NCI-H82 (cell line): ENCODE results near the gene ITGA4.

Experiments
- DNase-seq: peaks from one replicate; lab custom pipeline; 2025; lab: John Stamatoyannopoulos, UW

The ITGA4 gene

DNA sequence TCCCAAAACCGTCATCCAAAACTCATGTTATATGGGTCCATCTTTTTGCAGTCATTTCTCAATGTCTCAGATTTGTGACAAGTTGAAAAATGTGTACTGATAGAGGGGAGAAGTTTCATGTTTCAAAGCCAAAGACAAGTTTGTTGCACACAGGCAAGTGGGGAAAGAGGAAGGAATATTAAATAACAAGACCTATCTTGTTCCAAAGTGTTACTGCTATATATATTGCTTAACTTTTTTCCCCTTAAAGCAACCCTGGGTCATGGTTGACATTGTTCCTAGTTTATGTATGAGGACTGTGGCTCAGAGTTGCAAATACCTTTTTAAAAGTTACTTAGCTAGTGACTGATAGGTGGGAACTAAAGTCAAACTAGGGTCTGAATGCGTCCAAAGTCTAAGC lies 1.7 kb downstream of the ITGA4 start:
- DNase-seq = no peak

DNA sequence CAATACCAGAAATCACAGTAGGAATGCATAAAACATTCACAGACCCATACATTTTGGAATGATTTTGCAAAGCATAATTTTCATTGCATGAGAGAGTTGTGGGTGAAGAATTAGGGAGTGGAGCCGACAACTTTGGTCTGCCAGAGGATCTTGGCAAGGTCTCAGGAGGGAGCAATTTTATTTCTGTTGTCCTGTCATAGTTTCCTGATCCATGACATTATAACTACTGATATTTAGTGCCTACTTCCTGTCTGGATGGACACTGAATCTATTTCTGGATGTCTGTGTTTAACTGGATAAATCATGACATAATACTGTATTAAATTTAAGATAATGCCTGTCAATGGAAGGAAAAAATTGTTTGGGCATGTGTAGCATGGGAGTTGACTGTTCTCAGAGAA lies 2.4 kb downstream of the ITGA4 start:
- no peak for DNase-seq

DNA sequence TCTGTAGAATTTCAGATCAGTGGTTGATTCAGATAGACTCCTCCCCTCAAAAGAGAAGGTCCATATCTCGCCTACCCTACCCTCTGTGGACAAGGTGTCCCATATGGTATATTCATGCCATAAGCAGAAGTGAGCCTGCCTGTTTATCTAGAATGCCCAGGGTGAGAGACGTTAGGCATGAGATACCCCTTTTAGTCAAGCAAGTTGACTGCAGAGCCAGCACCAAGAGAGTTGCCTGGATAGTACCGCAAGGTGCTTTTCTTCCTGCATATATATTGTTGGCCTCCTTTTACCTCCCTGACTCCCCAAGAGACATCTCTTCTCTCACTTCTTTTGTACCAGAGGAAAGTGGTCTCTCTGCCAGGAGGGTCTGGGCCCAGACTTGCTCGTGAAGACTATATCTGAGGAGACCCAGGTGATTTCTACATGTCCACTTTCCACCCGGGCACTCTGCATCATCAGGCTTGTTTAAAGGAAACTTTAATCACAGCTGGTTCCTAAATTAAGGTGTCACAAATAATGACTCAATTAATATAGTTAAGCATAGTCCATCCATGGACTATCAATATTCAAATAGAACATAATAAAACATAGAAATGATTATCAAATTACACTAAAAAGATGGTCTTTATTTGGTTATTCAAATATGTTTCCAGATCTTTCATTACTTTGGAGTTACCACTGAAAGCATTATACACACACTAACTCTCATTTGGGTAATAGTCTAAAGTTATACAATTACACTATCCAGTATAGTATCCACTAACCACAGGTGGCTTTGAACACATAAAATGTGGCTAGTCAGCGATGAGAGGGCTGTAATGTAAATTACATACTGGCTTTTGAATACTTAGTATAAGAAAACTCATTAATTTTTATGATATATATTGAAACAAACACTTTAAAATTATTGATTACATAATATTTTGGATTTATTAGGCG lies 4.1 kb downstream of the ITGA4 start:
- no peak for DNase-seq

DNA sequence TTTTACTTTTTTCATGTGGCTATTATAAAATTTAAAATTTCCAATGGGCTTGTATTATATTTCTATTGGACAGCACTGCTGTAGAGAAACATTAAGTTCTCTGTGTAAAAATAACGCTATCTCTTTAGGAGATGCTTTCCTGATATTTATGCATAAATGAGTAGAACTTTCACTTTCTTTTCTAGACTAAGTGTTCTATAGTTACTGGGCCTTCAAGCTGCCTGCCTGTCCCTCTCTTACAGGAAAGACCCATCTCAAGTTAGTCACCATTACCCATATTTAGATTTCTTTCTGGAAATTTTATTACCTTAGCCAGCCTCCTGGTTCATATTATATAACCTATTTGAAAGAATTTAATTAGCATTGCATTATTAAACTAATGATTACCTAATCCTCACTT lies 4.8 kb downstream of the ITGA4 start:
- no peak for DNase-seq

DNA sequence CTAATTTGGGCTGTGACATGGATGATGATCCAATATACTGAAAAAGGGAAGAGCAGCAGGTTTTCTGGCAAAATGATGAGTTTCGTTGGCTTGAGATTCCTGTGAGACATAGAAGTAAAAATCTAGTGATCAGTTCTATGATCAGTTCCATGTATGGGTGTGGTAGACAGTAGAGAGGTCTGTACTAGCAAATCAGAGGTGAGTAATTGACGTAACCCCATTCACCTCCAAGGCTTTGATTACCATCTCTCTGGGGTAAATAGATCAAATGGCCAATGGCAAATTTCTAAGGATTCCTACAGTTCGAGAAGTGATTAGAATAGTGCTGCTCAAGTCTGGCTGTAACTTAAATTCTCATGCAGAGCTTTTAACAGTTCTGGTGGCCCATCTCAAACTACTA lies 6.4 kb downstream of the ITGA4 start:
- DNase-seq = no peak

DNA sequence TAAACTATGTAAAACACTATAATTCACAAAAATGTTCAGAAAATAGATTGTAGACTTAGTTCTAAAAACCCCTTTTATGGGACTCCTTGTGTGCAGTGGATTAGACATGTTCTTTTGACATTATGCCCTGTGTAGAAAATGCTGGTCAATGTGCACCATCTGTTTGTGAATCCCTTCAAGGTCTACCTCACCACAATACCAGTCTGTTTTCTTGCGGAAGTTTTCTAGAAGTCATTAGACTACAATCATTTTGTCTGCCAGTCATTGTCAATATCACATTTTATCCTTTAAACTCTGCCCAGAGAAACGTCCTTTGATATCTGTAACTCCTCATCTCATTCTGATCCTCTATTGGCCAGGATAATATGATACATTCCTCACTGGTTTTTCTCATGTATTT lies 7.8 kb downstream of the ITGA4 start:
- DNase-seq = peak; percentile 16

DNA sequence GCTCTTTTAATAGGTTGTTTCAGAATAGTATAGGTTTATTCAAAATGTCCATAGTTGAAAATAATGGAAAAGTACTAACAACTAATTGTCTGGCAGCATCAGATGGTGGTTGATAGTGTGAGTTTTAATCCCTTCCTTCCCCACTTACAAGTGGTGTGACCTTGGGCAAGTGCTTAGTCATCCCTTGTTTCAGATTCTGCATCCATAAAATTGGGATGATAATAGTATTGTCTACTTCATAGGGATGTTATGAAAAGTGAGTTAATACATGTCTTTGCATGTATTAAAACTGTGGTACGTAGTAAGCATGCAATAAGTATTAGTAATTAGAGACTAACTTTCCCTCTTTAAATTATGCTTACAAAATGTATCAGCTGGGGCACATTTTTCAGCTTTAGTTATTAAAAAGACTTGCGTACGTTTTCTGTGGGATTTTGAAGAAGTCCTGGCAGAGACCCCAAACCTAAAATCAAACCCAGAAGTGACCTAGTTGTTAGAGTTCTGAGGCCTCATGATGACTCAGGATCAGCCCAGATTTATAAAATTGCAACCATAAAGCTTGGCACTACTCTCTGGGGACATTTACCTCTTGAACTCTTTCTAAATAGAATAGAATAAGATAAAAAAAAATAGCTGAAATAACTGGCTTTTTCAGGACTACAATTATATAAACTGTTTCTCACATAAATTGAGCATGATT lies 8.6 kb downstream of the ITGA4 start:
- peak; percentile 9 for DNase-seq

DNA sequence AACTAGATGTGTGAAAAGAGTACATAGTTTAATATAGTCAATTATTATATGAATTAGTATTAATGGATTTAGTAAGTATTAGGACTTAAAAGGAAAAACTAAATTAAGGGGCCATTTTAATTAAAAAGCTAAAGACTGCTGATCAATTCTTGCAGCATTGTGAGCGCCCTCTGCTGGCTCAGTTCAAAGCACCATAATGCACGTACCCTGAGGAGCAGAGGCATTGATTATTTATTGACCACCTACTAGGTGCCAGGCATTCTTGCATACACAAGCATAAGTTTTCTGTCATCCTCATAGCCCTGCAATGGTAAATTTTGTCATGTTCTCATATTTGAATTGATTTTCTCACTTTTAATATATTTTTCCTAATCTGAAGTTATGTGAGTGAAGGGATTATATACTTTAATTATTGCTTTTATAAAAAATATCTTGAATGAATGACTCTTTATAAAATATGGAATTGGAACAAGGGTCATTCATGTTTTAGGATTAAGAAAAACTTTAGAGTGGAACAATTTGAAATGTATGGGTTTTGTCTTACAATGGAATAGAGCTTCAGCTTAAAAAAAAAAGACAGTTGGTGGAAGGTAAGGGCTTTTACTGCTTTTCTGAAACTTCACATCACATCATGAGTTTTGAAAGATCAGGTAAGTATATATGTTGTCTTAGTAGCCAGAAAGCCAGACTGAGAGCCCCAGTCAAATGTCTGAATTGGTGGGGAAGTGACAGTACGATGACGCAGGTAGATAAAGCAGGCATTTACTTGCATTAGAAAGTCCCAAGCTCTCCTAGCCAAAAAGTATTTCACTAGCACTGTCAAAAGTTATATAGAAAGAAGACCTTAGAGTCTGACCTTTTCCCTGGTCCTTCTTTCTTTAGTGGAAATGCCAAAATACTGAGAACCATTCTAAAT lies 9.7 kb downstream of the ITGA4 start:
- peak; percentile 82 for DNase-seq

DNA sequence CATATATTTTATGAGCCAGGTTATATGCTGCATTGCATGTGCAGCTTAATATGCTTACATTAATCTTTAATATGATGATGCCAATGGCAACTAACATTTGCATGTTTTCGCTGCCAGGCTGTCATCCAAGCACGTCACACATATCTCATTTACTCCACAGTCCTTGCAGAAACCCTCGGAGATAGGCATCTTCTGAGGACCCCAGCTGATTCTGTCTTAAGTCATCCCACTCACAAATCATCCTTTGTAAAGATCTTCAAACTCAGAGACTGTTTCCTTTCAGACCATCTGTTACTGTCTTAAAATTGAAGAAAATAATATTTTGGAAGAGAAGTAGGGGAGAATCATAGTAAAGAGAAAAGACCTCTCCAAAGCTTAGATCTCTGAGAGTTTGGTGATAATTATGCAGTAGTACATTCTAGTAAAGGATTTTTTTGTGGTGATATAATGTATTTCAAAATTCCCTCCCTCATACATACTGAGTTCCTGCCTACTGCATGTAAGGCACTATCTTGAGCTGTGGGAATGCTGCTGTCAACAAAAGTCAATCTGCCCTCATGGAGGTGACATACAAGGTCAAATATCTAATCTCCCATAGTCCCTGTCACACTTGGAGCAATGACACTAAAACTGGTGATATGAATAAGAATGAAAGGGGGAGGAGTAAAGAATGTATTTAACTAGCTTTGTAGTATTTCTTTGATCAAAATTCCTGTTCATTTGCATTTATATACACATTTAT lies 11.0 kb downstream of the ITGA4 start:
- no peak for DNase-seq

DNA sequence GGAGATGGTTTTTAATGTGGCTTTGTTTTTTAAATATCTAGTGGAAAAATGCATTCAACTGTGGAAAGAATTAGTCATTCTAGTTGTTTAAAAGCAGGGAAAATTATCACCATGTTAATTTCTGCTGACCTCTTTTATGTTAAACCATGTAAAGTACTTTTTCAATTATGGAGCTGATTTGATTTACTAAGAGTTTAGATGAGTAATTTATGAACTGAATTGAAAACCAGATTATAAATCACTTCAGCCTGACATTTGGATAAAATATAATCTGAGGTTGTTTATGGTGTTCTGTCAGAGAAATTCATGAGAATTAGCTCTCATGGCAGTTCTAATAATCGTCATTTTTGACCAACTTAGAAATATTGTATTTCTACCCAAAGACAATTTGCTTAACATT lies 11.6 kb downstream of the ITGA4 start:
- DNase-seq = no peak

DNA sequence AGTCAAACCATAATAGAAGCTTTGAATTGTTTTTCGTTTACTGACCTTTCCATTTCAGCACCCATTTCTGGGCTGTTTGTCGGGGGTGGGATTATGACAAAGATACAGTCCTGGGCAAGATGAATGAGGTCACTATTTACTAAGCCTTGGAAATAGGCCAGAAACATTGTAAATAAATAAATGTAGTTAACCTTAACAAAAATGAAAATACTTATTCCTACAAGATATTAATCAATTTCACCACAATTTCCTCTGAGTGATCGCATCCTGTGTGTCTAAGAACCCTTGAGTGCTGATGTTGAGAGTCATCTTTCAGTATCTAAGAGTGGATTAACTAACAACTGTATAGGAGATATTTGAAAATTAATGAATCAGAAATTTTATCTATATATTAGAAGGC lies 14.0 kb downstream of the ITGA4 start:
- DNase-seq = no peak

DNA sequence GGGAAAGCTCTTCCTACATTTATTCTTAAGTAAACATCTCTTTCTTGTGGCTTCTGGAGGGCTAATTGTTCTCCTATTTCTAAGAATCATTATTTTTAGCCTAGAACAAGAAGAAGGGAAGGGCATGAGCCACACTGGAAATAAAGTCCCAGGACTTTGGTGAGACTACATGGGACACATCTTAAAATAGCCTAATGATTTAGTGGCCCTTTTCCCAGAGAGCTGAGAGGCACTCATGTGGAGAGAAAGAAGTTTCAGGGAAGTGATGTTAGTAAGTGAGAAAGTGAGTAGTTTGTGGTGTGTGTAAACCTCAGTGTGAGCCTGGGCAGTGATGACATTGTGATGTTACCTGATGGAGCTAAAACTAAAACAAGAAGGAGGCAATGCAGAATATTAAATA lies 14.6 kb downstream of the ITGA4 start:
- no peak for DNase-seq

DNA sequence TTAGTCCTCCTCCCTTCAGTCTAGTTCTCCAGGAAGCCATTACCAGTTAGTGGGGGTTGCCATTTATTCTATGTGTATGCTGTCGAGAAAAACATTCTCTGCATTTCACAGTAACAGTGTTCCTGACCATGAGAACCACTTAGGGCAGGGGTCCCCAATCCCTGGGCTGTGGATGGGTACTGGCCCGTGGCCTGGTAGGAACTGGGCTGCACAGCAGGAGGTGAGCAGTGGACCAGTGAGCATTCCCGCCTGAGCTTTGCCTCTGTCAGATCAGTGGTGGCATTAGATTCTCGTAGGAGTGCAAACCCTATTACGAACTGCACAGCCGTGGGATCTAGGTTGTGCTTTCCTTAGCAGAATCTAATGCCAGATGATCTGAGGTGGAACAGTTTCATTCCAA lies 15.8 kb downstream of the ITGA4 start:
- DNase-seq = no peak

DNA sequence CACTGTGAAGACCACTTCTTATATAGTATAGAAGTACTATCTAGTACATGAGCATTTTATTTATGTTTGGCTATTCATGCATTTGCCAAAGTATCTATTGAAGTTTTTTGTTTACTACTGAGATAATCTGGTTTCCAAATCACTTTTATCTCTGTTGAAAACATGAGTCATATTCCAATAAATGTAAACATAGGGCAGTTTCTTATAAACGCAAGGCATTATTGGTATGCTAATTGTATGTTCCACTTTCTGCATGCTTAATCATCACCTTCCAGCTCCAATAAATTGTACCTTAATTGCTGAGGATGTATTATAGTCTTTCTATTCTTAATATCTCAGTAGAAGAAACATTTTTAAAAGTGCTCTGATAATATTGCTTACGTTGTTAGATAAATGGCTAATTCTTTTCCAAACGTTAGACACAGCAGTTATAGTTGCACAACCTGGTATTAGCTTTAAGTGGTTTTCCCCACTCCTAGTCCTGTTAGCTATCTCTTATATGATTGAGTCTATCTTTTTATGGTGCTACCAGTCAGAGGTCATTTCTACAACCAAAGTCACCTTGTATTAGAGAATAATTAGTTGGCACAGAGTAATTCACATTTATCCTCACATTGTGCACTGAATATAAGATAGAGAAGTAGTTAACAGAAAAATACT lies 17.2 kb downstream of the ITGA4 start:
- DNase-seq = no peak

DNA sequence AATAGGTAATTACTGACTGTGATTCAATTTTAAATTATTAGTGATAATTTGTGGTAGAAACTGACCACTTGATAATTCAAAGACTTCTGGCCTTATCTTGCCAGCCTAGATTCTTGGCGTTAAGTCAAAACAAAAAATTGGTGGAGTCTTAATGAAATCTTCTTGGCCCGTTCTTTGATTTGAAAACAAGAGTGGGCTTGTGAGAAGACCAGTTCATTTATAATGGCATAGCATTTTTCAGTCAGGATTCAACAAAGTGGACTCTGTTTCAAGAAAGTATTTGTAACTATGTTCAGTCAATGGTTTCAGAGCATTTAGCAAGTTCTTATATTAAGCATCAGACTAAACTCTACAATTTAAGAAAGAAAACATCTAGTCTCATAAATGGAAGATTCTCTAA lies 26.0 kb downstream of the ITGA4 start:
- no peak for DNase-seq

DNA sequence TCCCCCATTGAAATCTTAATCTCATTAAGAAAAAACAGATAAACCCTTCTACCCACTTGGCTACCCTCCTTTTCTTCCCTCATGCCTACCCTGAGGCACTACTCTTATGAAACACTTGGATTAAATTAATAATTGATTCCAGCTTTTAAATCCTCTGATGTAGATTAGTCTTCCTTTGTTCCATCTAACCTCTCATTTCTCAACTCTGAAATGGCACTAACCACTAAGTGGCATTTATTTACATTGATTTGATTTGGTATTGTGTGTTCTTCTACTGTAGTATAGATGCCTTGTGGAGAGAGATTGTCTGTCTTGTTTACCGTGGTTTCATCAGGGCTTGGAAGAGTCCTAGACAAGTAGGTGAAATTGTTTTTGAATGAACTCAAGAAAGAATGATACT lies 26.7 kb downstream of the ITGA4 start:
- no peak for DNase-seq

DNA sequence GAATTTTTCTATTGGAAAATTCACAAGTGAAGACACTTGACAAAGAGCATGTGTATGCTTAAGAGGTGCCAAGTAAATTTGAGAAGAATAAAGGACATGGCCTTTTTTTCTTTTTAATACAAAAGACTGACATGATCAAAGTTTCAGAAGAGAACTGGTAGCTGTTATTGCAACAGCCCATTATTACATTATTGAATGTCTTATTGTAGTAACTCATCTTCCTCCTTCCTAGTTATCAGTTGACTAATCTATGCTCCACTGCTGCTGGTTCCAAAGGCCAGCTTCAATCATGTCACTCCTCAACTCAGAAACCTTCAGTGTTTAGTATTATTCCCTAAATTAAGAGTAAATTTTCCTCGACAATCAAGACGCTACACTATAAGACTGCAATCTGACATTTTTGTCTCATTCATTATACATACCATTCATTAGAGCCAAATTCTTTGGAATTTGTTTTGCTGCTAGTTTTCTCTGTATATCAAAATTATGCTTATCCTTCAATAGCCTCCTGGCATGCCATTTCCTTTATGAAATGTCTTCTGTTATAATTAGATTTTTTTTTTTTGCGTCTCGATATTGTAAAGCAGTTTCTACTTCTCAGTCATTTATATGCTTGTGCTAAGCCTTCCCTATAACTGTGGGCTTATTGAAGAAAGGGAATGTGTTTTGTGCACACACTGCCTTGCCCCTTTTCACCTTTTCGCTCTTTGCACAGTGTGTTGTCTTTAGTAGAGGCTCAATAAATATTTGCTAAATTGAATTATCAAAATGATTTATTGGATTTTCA lies 27.9 kb downstream of the ITGA4 start:
- no peak for DNase-seq

DNA sequence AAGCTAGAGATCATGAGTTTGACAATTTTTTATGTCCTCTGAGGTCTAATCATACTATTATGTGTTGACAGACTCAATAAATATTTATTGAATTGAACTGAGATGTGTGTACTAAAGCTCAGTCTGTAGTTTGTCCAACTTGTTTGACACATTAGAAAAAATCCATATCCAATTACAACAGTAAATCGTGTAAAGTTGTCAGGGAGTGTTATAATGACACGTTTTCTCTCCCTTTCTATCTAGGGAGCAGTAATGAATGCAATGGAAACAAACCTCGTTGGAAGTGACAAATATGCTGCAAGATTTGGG lies 28.4 kb downstream of the ITGA4 start:
- DNase-seq = no peak

DNA sequence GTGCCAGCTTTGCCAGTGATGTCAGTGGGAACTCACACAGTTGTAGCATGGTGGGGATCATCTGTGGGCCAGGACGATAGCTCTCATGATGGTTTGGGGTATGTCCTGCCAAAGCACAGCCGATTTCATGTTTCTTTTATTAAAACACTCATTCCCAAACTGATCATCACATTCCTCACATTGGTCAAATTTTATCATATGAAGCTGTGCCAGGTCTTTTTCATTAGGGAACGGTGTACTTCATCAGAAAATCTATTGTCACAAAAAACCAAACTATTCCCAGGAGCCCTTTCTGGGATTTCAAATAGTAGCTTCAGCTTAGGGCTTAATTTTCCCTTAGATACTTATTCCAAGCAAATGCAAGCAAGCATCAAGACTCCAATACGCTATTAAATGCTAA lies 42.0 kb downstream of the ITGA4 start:
- DNase-seq = no peak

DNA sequence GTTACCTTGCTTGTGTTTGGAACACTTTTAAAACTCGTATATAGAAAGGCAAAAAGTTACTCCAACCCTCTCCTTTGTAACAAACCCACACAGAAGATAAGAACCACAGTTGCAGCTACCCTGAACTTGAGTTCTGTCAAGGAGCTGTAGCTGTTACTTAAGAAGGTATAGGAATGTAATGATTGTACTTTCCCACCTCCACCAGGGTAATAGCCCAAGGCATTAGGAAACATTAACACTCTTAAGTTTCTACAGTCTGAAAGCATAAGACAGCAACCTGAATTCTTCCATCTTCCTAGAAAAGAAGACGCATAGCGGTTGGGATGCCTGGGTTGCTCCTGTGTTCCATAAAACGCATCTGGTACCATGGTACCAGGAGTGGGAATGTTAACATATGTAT lies 43.0 kb downstream of the ITGA4 start:
- DNase-seq = no peak

DNA sequence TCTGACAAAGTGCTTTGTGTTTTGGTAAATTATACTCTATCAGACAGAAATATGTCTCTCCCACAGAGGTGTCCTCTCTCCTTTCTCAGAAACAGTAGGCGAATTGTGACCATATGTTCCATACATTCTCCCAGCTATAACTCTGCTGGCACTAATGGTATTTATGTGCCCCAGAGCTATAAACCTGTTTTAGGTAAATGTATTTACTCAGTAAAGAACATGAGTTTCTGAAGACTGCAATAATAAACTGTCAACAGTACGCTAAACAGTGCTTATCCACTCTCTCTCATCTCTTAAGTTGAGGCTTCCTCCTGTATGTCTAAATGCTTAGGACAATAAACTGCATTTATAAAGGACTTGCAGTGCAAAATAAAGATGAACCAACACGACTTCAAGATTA lies 58.5 kb downstream of the ITGA4 start:
- no peak for DNase-seq
